Progenitor cell of endocrine pancreas (in vitro differentiated cells): Measurements from ENCODE around the gene CEP112. TPM values are rescaled to one million over a fixed set of nuclear protein-coding genes. Genes with fewer than 3 reads are reported as not detected.
A peak's percentile ranks its signal among the peaks of the same experiment; 100 is the strongest.

Experiments
- DNase-seq: peaks from one replicate; pipeline ENCODE4 v3.0.0; 2021; ENCODE audit warnings: low spot score; ENCODE audit not compliant: unreplicated experiment
- H3K27ac Mint-ChIP-seq: 2 replicates; pipeline ENCODE4 v1.8.0; 2021; ENCODE audit warnings: mild to moderate bottlenecking, moderate library complexity, mixed read lengths
- H3K27me3 Mint-ChIP-seq: 2 replicates; pipeline ENCODE4 v1.8.0; 2021; ENCODE audit warnings: mixed read lengths
- H3K36me3 Mint-ChIP-seq: 2 replicates; pipeline ENCODE4 v1.8.0; 2022; ENCODE audit warnings: mixed read lengths; ENCODE audit not compliant: insufficient read depth
- H3K4me1 Mint-ChIP-seq: 2 replicates; pipeline ENCODE4 v1.8.0; 2021; ENCODE audit warnings: low read depth, mixed read lengths
- H3K4me3 Mint-ChIP-seq: 2 replicates; pipeline ENCODE4 v1.8.0; 2021; ENCODE audit warnings: low read depth, mild to moderate bottlenecking, moderate library complexity, mixed read lengths
- H3K9me3 Mint-ChIP-seq: 2 replicates; pipeline ENCODE4 v1.8.0; 2021; ENCODE audit warnings: low read depth, mixed read lengths
- CTCF ChIP-seq: fragments of 200-600 bp; sonication (generic); IDR thresholded peaks from one replicate; pipeline ENCODE4 v1.5.0; 2021; ENCODE audit warnings: antibody characterized with exemption, mild to moderate bottlenecking; ENCODE audit not compliant: unreplicated experiment
- total RNA-seq: library from RNA; stranded (reverse); gene quantifications from 2 replicates; pipeline ENCODE4 v1.2.1, GENCODE V29; 2021

CEP112 gene
- total RNA-seq, 1 donor from 2014 or later, result 24.3 TPM

- no peaks in the 10 kb centered on the region for H3K36me3 Mint-ChIP-seq
- H3K4me3 Mint-ChIP-seq, result no peak overlapping the region
- no peaks in the 10 kb centered on the region for H3K27me3 Mint-ChIP-seq
- DNase-seq, result no peak
- H3K27ac Mint-ChIP-seq, result no peak overlapping the region
- H3K4me1 Mint-ChIP-seq, result no peaks in the 10 kb centered on the region
- TF ChIP-seq CTCF, result no peak
- H3K9me3 Mint-ChIP-seq, result no peaks in the 10 kb centered on the region
These were observed 480.2 kb downstream of the CEP112 start for GRCh38 chr17:65711671-65712276.

DNA sequence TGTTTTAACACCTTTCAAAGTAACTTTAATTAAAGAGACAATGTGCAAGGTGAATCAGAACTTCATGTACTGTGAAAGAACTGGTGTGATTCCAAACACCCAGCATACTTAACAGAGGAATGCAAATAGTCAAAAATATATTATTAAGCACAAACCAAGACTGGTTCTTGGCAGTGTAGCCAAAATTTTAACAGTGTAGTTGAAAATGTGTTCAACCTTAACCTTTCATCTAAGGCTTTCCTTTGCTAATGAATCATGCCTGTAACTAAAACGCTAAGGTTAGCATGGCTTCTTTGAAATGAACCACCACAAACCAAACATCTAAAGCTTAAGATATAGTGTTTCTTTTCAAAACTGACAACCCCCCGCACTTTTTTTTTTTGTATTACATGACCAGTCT is 484.2 kb downstream of the CEP112 start:
- no peak for DNase-seq
- H3K4me1 Mint-ChIP-seq, result no peaks in the 10 kb centered on the region
- H3K27me3 Mint-ChIP-seq, result no peaks in the 10 kb centered on the region
- H3K27ac Mint-ChIP-seq, result no peak overlapping the region
- no peak overlapping the region for H3K4me3 Mint-ChIP-seq
- TF ChIP-seq CTCF, result no peak
- H3K36me3 Mint-ChIP-seq, result no peaks in the 10 kb centered on the region
- no peaks in the 10 kb centered on the region for H3K9me3 Mint-ChIP-seq

DNA sequence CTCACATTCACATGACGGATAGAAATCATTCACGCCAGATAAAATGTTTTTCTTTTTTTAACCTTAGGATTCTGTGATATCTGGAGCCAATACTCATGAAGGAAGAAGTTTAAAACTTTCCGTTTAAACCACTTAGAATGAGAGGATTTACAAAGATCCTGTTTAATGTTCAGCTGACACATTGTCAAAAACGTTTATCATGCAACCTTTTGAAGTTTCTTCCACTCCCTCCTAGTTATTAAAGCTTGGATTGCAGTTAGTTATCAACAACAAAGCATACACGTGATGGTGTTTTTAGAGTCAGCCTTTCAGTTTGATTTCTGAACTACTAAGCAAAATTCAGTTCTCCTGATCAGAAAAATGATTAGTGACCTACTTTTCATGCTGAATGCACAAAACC is 487.2 kb downstream of the CEP112 start:
- Mint-ChIP-seq H3K27ac (no peak overlapping the region), H3K36me3 (peaks cover 2% of the 10 kb centered on the region), H3K9me3 (no peaks in the 10 kb centered on the region), H3K4me1 (no peaks in the 10 kb centered on the region), H3K4me3 (no peak overlapping the region), H3K27me3 (no peaks in the 10 kb centered on the region)
- no peak for TF ChIP-seq CTCF
- DNase-seq, result no peak

GRCh38 chr17:65703891-65704290 is 488.0 kb downstream of the CEP112 start:
- peaks cover 2% of the 10 kb centered on the region for H3K36me3 Mint-ChIP-seq
- peaks cover 2% of the 10 kb centered on the region for H3K4me1 Mint-ChIP-seq
- H3K27ac Mint-ChIP-seq, result peak overlapping the region; percentile 51
- DNase-seq, result no peak
- H3K4me3 Mint-ChIP-seq, result no peak overlapping the region
- H3K27me3 Mint-ChIP-seq, result no peaks in the 10 kb centered on the region
- no peaks in the 10 kb centered on the region for H3K9me3 Mint-ChIP-seq
- TF ChIP-seq CTCF, result no peak

- no peak for TF ChIP-seq CTCF
- H3K4me1 Mint-ChIP-seq, result peaks cover 11% of the 10 kb centered on the region
- H3K27ac Mint-ChIP-seq, result no peak overlapping the region
- H3K27me3 Mint-ChIP-seq, result peaks cover 3% of the 10 kb centered on the region
- no peaks in the 10 kb centered on the region for H3K9me3 Mint-ChIP-seq
- H3K4me3 Mint-ChIP-seq, result no peak overlapping the region
- peaks cover 2% of the 10 kb centered on the region for H3K36me3 Mint-ChIP-seq
- DNase-seq, result no peak
These were observed 492.5 kb downstream of the CEP112 start for GRCh38 chr17:65699459-65699858.
